Measurements from ENCODE around the gene SLC25A13. TPM values are rescaled to one million over a fixed set of nuclear protein-coding genes. Genes with fewer than 3 reads are reported as not detected.

SLC25A13 gene
- total RNA-seq, 1 experiment from 2014 or later, result 77.2 TPM

GRCh38 chr7:96074871-96075270, 247.0 kb downstream of the SLC25A13 start (continued):
- TF ChIP-seq ARID4B (CRISPR knock-in tag; IDR thresholded peaks at IDR 0.05; ENCODE audit: borderline replicate concordance) (no peak), CTCF (IDR thresholded peaks at IDR 0.05) (no peak), ZNF671 (CRISPR knock-in tag; IDR thresholded peaks at IDR 0.05) (no peak), CREB1 (CRISPR knock-in tag; IDR thresholded peaks at IDR 0.05) (no peak)

Small RNA genes within 50 kb of the gene (microRNA-seq; reads per million reads assigned to microRNA genes)
- not detected for gene MIR591 (ENCODE audit: borderline number of aligned reads)
